Activated B cell treated with CpG ODN at 0.5 μM for 24 hours (primary cell): ENCODE data around the gene LSM11. TPM values are rescaled to one million over a fixed set of nuclear protein-coding genes. Genes with fewer than 3 reads are reported as not detected.

Experiments used
- ATAC-seq: fragments of 200-7000 bp; cut with Tn5 transposase; one replicate; pipeline ENCODE4 v1.10.0; 2021; ENCODE audit warnings: low read depth, mild to moderate bottlenecking, moderate library complexity
- CTCF ChIA-PET: fragments of 350-600 bp; sonication (Branson Sonifier 250); formaldehyde crosslinking; loops from one replicate; lab custom pipeline; 2021; ENCODE audit warnings: antibody characterized with exemption; lab: Charles Lee
- POLR2A ChIA-PET: fragments of 350-600 bp; sonication (Branson Sonifier 250); formaldehyde crosslinking; loops from one replicate; lab custom pipeline; 2021; ENCODE audit warnings: antibody characterized with exemption; lab: Charles Lee
- DNase-seq: peaks from one replicate; pipeline ENCODE4 v3.0.0; 2022
- H3K27ac Mint-ChIP-seq: one replicate; pipeline ENCODE4 v1.8.0; 2020; ENCODE audit warnings: mixed read lengths
- H3K27me3 Mint-ChIP-seq: one replicate; pipeline ENCODE4 v1.8.0; 2021; ENCODE audit warnings: mixed read lengths
- H3K36me3 Mint-ChIP-seq: one replicate; pipeline ENCODE4 v1.8.0; 2021; ENCODE audit warnings: low read depth, mixed read lengths
- H3K4me1 Mint-ChIP-seq: one replicate; pipeline ENCODE4 v1.8.0; 2021; ENCODE audit warnings: mixed read lengths
- H3K4me3 Mint-ChIP-seq: one replicate; pipeline ENCODE4 v1.8.0; 2020; ENCODE audit warnings: mild to moderate bottlenecking, mixed read lengths
- H3K9me3 Mint-ChIP-seq: one replicate; pipeline ENCODE4 v1.8.0; 2020; ENCODE audit warnings: mixed read lengths
- CTCF ChIP-seq: fragments of 200-600 bp; IDR thresholded peaks from one replicate; pipeline ENCODE4 v1.8.0; 2022; ENCODE audit warnings: antibody characterized with exemption, mild to moderate bottlenecking
- intact Hi-C: fragments of 100-400 bp; cut with micrococcal nuclease; formaldehyde crosslinking; loops from one replicate; pipeline ENCODE4 v1.15.1; 2024
- total RNA-seq: library from RNA; stranded (reverse); gene quantifications from 2 replicates; pipeline ENCODE4 v1.2.3, GENCODE V29; 2022

The LSM11 gene
- total RNA-seq, 1 donor from 2014 or later, result 5.0 TPM

GRCh38 chr5:157779221-157779620 is 35.7 kb downstream of the LSM11 start:
- intact Hi-C loops, result no loop called here
- H3K27me3 Mint-ChIP-seq, result no peaks in the 10 kb centered on the region
- peaks cover 2% of the 10 kb centered on the region for H3K36me3 Mint-ChIP-seq
- no peak for TF ChIP-seq CTCF
- H3K9me3 Mint-ChIP-seq, result no peaks in the 10 kb centered on the region
- DNase-seq, result no peak
- ChIA-PET POLR2A (no interaction called here), CTCF (no interaction called here)
- no peak for ATAC-seq
- H3K27ac Mint-ChIP-seq, result no peak overlapping the region
- no peaks in the 10 kb centered on the region for H3K4me1 Mint-ChIP-seq
- H3K4me3 Mint-ChIP-seq, result no peak overlapping the region

- H3K27ac Mint-ChIP-seq, result no peak overlapping the region
- ChIA-PET POLR2A (no interaction called here), CTCF (no interaction called here)
- H3K9me3 Mint-ChIP-seq, result no peaks in the 10 kb centered on the region
- no peak overlapping the region for H3K4me3 Mint-ChIP-seq
- peaks cover 54% of the 10 kb centered on the region for H3K36me3 Mint-ChIP-seq
- DNase-seq, result no peak
- ATAC-seq, result no peak
- no peaks in the 10 kb centered on the region for H3K27me3 Mint-ChIP-seq
- intact Hi-C loops, result no loop called here
- TF ChIP-seq CTCF, result no peak
- no peaks in the 10 kb centered on the region for H3K4me1 Mint-ChIP-seq
Measured at GRCh38 chr5:157785801-157786200, 42.3 kb downstream of the LSM11 start.

- no peak for ATAC-seq
- ChIA-PET POLR2A (no interaction called here), CTCF (no interaction called here)
- no peak for DNase-seq
- Mint-ChIP-seq H3K4me3 (no peak overlapping the region), H3K27me3 (no peaks in the 10 kb centered on the region), H3K4me1 (no peaks in the 10 kb centered on the region), H3K27ac (no peak overlapping the region), H3K9me3 (no peaks in the 10 kb centered on the region), H3K36me3 (peaks cover 74% of the 10 kb centered on the region)
- intact Hi-C loops, result no loop called here
- no peak for TF ChIP-seq CTCF
Measured at GRCh38 chr5:157793301-157793700, 49.8 kb downstream of the LSM11 start.

- CTCF ChIA-PET, result no interaction called here
- intact Hi-C loops, result no loop called here
- no peak for ATAC-seq
- POLR2A ChIA-PET, result no interaction called here
- Mint-ChIP-seq H3K27ac (no peak overlapping the region), H3K36me3 (peaks cover 54% of the 10 kb centered on the region), H3K27me3 (no peaks in the 10 kb centered on the region), H3K9me3 (no peaks in the 10 kb centered on the region), H3K4me3 (no peak overlapping the region), H3K4me1 (no peaks in the 10 kb centered on the region)
- TF ChIP-seq CTCF, result no peak
- DNase-seq, result no peak
Measured at GRCh38 chr5:157799578-157799977, 56.1 kb downstream of the LSM11 start.

GRCh38 chr5:157800137-157800536 is 56.6 kb downstream of the LSM11 start:
- Mint-ChIP-seq H3K4me1 (no peaks in the 10 kb centered on the region), H3K4me3 (no peak overlapping the region), H3K27me3 (no peaks in the 10 kb centered on the region), H3K27ac (no peak overlapping the region), H3K9me3 (no peaks in the 10 kb centered on the region), H3K36me3 (peaks cover 52% of the 10 kb centered on the region)
- TF ChIP-seq CTCF, result no peak
- CTCF ChIA-PET, result no interaction called here
- DNase-seq (no peak), ATAC-seq (no peak)
- POLR2A ChIA-PET, result no interaction called here
- intact Hi-C loops, result no loop called here
